HepG2 (cell line): ENCODE results near the gene SELENOH. TPM values are rescaled to one million over a fixed set of nuclear protein-coding genes. Genes with fewer than 3 reads are reported as not detected.

Experiments
- CEBPB ChIP-seq: IDR thresholded peaks from 2 replicates; pipeline ENCODE4 v1.6.1; 2011; ENCODE audit warnings: low read depth, low read length, improper control_type of control experiment, borderline replicate concordance
- HDAC2 ChIP-seq: sonication (generic); formaldehyde crosslinking; IDR thresholded peaks from 2 replicates; pipeline ENCODE4 v1.4.0; 2020; ENCODE audit warnings: missing genetic modification reagents
- JUND ChIP-seq: sonication (generic); formaldehyde crosslinking; IDR thresholded peaks from 2 replicates; pipeline ENCODE4 v1.8.0; 2022; ENCODE audit warnings: mild to moderate bottlenecking, missing genetic modification reagents
- NCOA5 ChIP-seq: sonication (generic); formaldehyde crosslinking; IDR thresholded peaks from 2 replicates; pipeline ENCODE4 v1.4.0; 2020; ENCODE audit warnings: missing genetic modification reagents
- NPAS2 ChIP-seq: sonication (generic); formaldehyde crosslinking; IDR thresholded peaks from 2 replicates; pipeline ENCODE4 v1.8.0; 2022; ENCODE audit warnings: mild to moderate bottlenecking, missing genetic modification reagents, borderline replicate concordance
- SAFB2 ChIP-seq: sonication (generic); formaldehyde crosslinking; IDR thresholded peaks from 2 replicates; pipeline ENCODE4 v1.5.1; 2020; ENCODE audit warnings: missing genetic modification reagents, low read depth, mild to moderate bottlenecking, borderline replicate concordance
- SKIL ChIP-seq: sonication (generic); formaldehyde crosslinking; IDR thresholded peaks from 2 replicates; pipeline ENCODE4 v1.8.0; 2022; ENCODE audit warnings: missing genetic modification reagents, mild to moderate bottlenecking, moderate library complexity, borderline replicate concordance
- SP5 ChIP-seq: IDR thresholded peaks from 2 replicates; pipeline ENCODE4 v1.6.1; 2016; ENCODE audit warnings: low read depth, borderline replicate concordance
- ZNF234 ChIP-seq: sonication (generic); formaldehyde crosslinking; conservative IDR thresholded peaks from 2 replicates; pipeline ENCODE4 v1.5.1; 2020; ENCODE audit warnings: mild to moderate bottlenecking, missing genetic modification reagents
- ZNF292 ChIP-seq: sonication (generic); formaldehyde crosslinking; IDR thresholded peaks from 2 replicates; pipeline ENCODE4 v1.8.1; 2022; ENCODE audit warnings: mild to moderate bottlenecking, low read depth, missing genetic modification reagents, borderline replicate concordance
- ZNF337 ChIP-seq: sonication (generic); formaldehyde crosslinking; IDR thresholded peaks from 2 replicates; pipeline ENCODE4 v1.5.1; 2020; ENCODE audit warnings: missing genetic modification reagents, low read depth, mild to moderate bottlenecking, borderline replicate concordance
- ZNF512 ChIP-seq: sonication (generic); formaldehyde crosslinking; IDR thresholded peaks from 2 replicates; pipeline ENCODE4 v1.4.0; 2020; ENCODE audit warnings: mild to moderate bottlenecking, missing genetic modification reagents
- ZNF512B ChIP-seq: sonication (generic); formaldehyde crosslinking; IDR thresholded peaks from 2 replicates; pipeline ENCODE4 v1.5.1; 2020; ENCODE audit warnings: missing genetic modification reagents, mild to moderate bottlenecking, borderline replicate concordance
- ZNF672 ChIP-seq: sonication (generic); formaldehyde crosslinking; IDR thresholded peaks from 2 replicates; pipeline ENCODE4 v1.8.1; 2022; ENCODE audit warnings: missing genetic modification reagents
- ZNF761 ChIP-seq: sonication (generic); formaldehyde crosslinking; conservative IDR thresholded peaks from 2 replicates; pipeline ENCODE4 v1.4.0; 2020; ENCODE audit warnings: mild to moderate bottlenecking, missing genetic modification reagents
- ZNF777 ChIP-seq: sonication (generic); formaldehyde crosslinking; IDR thresholded peaks from 2 replicates; pipeline ENCODE4 v1.4.0; 2020; ENCODE audit warnings: missing genetic modification reagents
- ZNF878 ChIP-seq: sonication (generic); formaldehyde crosslinking; IDR thresholded peaks from 2 replicates; pipeline ENCODE4 v1.8.1; 2023; ENCODE audit warnings: mild to moderate bottlenecking, missing genetic modification reagents, moderate library complexity
- polyA plus RNA-seq, 8 experiments: library from polyadenylated mRNA; depleted of rRNA in 3 of 8; stranded (reverse) in 7 of 8; unstranded in 1 of 8; fragments of >200 nt; fragmentation: Illumina TruSeq in 4 of 8; extraction: Trizol in 4 of 8; gene quantifications; 2 replicates each; pipeline versions ENCODE4 v1.2.1 to v1.2.3, GENCODE V29; 2011 to 2016; ENCODE audit warnings: low read depth in 4 of 8, missing spikeins in 1 of 8, mixed read lengths in 1 of 8; ENCODE audit not compliant: insufficient read depth in 1 of 8
- total RNA-seq, 5 experiments: library from RNA; depleted of rRNA; stranded (reverse); fragments of >200 nt; fragmentation: Illumina TruSeq; extraction: Trizol; gene quantifications; 2 replicates each; pipeline ENCODE4 v1.2.3, GENCODE V29; 2016; ENCODE audit warnings: low read depth in 1 of 5
- TF ChIP-seq, protein P1 (sequence below): sonication (generic); formaldehyde crosslinking; IDR thresholded peaks from 2 replicates; pipeline ENCODE4 v1.5.1; 2020; ENCODE audit warnings: mild to moderate bottlenecking, missing genetic modification reagents, borderline replicate concordance
- TF ChIP-seq, protein P2 (sequence below): IDR thresholded peaks from 2 replicates; pipeline ENCODE4 v1.6.1; 2018; ENCODE audit warnings: missing genetic modification reagents

The SELENOH gene
- total and polyA plus RNA-seq, 2 of the 13 experiments (the other 11 are each of a cell fraction or from before 2014, with no cell fraction given), result 27.2 to 77.4 TPM

GRCh38 chr11:57712256-57713150, 28.8 kb upstream of the SELENOH start, which contains the start of gene TMX2 (continued):
- TF ChIP-seq HDAC2 (CRISPR knock-in tag) (no peak), SKIL (CRISPR knock-in tag) (no peak), ZNF292 (CRISPR knock-in tag) (no peak), ZNF761 (CRISPR knock-in tag) (no peak), ZNF234 (no peak), JUND (CRISPR knock-in tag) (no peak), ZNF337 (CRISPR knock-in tag) (0 out of 2 replicates have a peak, but pooled peaks have one; percentile 18), ZNF777 (CRISPR knock-in tag) (no peak), SP5 (CRISPR knock-in tag) (no peak), NCOA5 (CRISPR knock-in tag) (no peak), NPAS2 (no peak), CEBPB (no peak), SAFB2 (CRISPR knock-in tag) (no peak; the same call in 1 of the 2 replicates), ZNF878 (CRISPR knock-in tag) (no peak), ZNF672 (no peak), ZNF512 (CRISPR knock-in tag) (0 out of 2 replicates have a peak, but pooled peaks have one; percentile 67), ZNF512B (CRISPR knock-in tag) (no peak)
- TF ChIP-seq, protein P1, sequence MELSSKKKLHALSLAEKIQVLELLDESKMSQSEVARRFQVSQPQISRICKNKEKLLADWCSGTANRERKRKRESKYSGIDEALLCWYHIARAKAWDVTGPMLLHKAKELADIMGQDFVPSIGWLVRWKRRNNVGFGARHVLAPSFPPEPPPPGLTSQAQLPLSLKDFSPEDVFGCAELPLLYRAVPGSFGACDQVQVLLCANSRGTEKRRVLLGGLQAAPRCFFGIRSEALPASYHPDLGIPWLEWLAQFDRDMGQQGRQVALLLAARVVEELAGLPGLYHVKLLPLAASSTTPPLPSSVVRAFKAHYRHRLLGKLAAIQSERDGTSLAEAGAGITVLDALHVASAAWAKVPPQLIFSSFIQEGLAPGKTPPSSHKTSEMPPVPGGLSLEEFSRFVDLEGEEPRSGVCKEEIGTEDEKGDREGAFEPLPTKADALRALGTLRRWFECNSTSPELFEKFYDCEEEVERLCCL (CRISPR knock-in tag), result no peak
- TF ChIP-seq, protein P2, sequence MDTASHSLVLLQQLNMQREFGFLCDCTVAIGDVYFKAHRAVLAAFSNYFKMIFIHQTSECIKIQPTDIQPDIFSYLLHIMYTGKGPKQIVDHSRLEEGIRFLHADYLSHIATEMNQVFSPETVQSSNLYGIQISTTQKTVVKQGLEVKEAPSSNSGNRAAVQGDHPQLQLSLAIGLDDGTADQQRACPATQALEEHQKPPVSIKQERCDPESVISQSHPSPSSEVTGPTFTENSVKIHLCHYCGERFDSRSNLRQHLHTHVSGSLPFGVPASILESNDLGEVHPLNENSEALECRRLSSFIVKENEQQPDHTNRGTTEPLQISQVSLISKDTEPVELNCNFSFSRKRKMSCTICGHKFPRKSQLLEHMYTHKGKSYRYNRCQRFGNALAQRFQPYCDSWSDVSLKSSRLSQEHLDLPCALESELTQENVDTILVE (CRISPR knock-in tag), result peak; percentile 20; the same call in 1 of the 2 replicates
